GM18526 (cell line): Measurements from ENCODE around the gene SRXN1.
A peak's percentile ranks its signal among the peaks of the same experiment; 100 is the strongest.

Experiments
- POLR2A ChIP-seq: IDR thresholded peaks from 3 replicates; pipeline ENCODE4 v1.6.1; 2011; ENCODE audit not compliant: insufficient read length; ENCODE audit errors: extremely low read depth

SRXN1 gene

GRCh38 chr20:653110-653589 is at the start of gene SRXN1:
Gene SRXN1 (minus strand): TSS chr20:653200. CDS start chr20:653185, 15 bp downstream.
- TF ChIP-seq POLR2A = peak; percentile 48

- no peak for TF ChIP-seq POLR2A
Measured at GRCh38 chr20:701401-702129, 48.6 kb upstream of the SRXN1 start.

GRCh38 chr20:699811-700338 is 46.9 kb upstream of the SRXN1 start:
- no peak for TF ChIP-seq POLR2A

- no peak for TF ChIP-seq POLR2A
Measured at GRCh38 chr20:699342-699741, 46.3 kb upstream of the SRXN1 start.

- no peak for TF ChIP-seq POLR2A
Measured at GRCh38 chr20:698276-698675, 45.3 kb upstream of the SRXN1 start.

- no peak for TF ChIP-seq POLR2A
Measured at GRCh38 chr20:697826-698225, 44.8 kb upstream of the SRXN1 start.

GRCh38 chr20:695165-695866 is 42.3 kb upstream of the SRXN1 start:
- no peak for TF ChIP-seq POLR2A

- no peak for TF ChIP-seq POLR2A
Measured at GRCh38 chr20:694496-694895, 41.5 kb upstream of the SRXN1 start.

GRCh38 chr20:692044-692443 is 39.0 kb upstream of the SRXN1 start:
- TF ChIP-seq POLR2A = no peak

- TF ChIP-seq POLR2A = no peak
Measured at GRCh38 chr20:689947-690346, 36.9 kb upstream of the SRXN1 start.

GRCh38 chr20:689348-689747 is 36.3 kb upstream of the SRXN1 start:
- no peak for TF ChIP-seq POLR2A

- no peak for TF ChIP-seq POLR2A
Measured at GRCh38 chr20:688809-689212, 35.8 kb upstream of the SRXN1 start.

- TF ChIP-seq POLR2A = no peak
Measured at GRCh38 chr20:687468-688203, 34.6 kb upstream of the SRXN1 start.

- TF ChIP-seq POLR2A = no peak
Measured at GRCh38 chr20:684676-685319, 31.8 kb upstream of the SRXN1 start.

GRCh38 chr20:682123-682522 is 29.1 kb upstream of the SRXN1 start:
- TF ChIP-seq POLR2A = no peak
